Fibroblast of lung (primary cell): ENCODE results near the gene SORT1. TPM values are rescaled to one million over a fixed set of nuclear protein-coding genes. Genes with fewer than 3 reads are reported as not detected.

Experiments used
- DNase-seq, 2 donors: peaks; one replicate each; pipeline versions ENCODE4 v3.0.0 to v3.0.0-alpha.2; 2010; ENCODE audit warnings: low read depth in 2 of 2
- H2AFZ ChIP-seq: 2 replicates; pipeline ENCODE4 v1.5.1; 2012; ENCODE audit warnings: low read length, control low read depth, inconsistent platforms
- H3K27ac ChIP-seq: 2 replicates; pipeline ENCODE4 v1.5.1; 2011; ENCODE audit warnings: low read length, control low read depth; ENCODE audit not compliant: insufficient read depth
- H3K27me3 ChIP-seq: 2 replicates; pipeline ENCODE4 v1.5.1; 2011; ENCODE audit warnings: mild to moderate bottlenecking, low read length; ENCODE audit not compliant: control insufficient read depth, insufficient read depth
- H3K36me3 ChIP-seq: 2 replicates; pipeline ENCODE4 v1.5.1; 2011; ENCODE audit warnings: low read length; ENCODE audit not compliant: control insufficient read depth, insufficient read depth
- H3K4me1 ChIP-seq: 2 replicates; pipeline ENCODE4 v1.5.1; 2011; ENCODE audit warnings: low read length; ENCODE audit not compliant: control insufficient read depth, insufficient read depth; ENCODE audit errors: extremely low read depth
- H3K4me2 ChIP-seq: 2 replicates; pipeline ENCODE4 v1.5.1; 2011; ENCODE audit warnings: low read length, control low read depth; ENCODE audit not compliant: insufficient read depth; ENCODE audit errors: extremely low read depth
- H3K4me3 ChIP-seq, 4 experiments: fragments of 200-600 bp in 1 of 4; sonication (generic) in 1 of 4; replicated peaks in 1 of 4; 2 replicates each; pipeline ENCODE4 v1.5.1; 2011 to 2016; ENCODE audit warnings: low read length in 4 of 4, low read depth in 3 of 4, mild to moderate bottlenecking in 3 of 4, control low read depth in 2 of 4, inconsistent platforms in 1 of 4, mixed read lengths in 1 of 4; ENCODE audit not compliant: insufficient read depth in 1 of 4; ENCODE audit errors: control extremely low read depth in 1 of 4
- H3K79me2 ChIP-seq: 2 replicates; pipeline ENCODE4 v1.5.1; 2012; ENCODE audit warnings: mild to moderate bottlenecking, low read length, inconsistent platforms; ENCODE audit not compliant: control insufficient read depth, insufficient read depth
- H3K9ac ChIP-seq: 2 replicates; pipeline ENCODE4 v1.5.1; 2011; ENCODE audit warnings: mild to moderate bottlenecking, low read length, control low read depth; ENCODE audit not compliant: insufficient read depth
- H3K9me3 ChIP-seq: 2 replicates; pipeline ENCODE4 v1.5.1; 2012; ENCODE audit warnings: low read depth, low read length; ENCODE audit not compliant: control insufficient read depth, insufficient read depth
- H4K20me1 ChIP-seq: 2 replicates; pipeline ENCODE4 v1.5.1; 2011; ENCODE audit warnings: low read length; ENCODE audit not compliant: control insufficient read depth, insufficient read depth; ENCODE audit errors: extremely low read depth
- CTCF ChIP-seq, 2 donors: IDR thresholded peaks in 1 of 2; conservative IDR thresholded peaks in 1 of 2; 1 replicate in 1 of 2; 2 replicates in 1 of 2; pipeline ENCODE4 v1.5.1; 2011 to 2012; ENCODE audit warnings: low read length in 2 of 2, control low read depth in 1 of 2, inconsistent platforms in 1 of 2, low read depth in 1 of 2, mild to moderate bottlenecking in 1 of 2
- EZH2 ChIP-seq: IDR thresholded peaks from 2 replicates; pipeline ENCODE4 v1.5.1; 2012; ENCODE audit warnings: low read length, control low read depth, mild to moderate bottlenecking; ENCODE audit errors: missing control alignments
- polyA plus RNA-seq, 2 donors: library from polyadenylated mRNA; depleted of rRNA in 1 of 2; stranded (reverse) in 1 of 2; unstranded in 1 of 2; fragments of >200 nt; gene quantifications; 2 replicates each; pipeline ENCODE4 v1.2.1, GENCODE V29; 2011 to 2012; ENCODE audit warnings: missing spikeins in 1 of 2
- total RNA-seq: library from RNA; depleted of rRNA; stranded (reverse); fragments of >200 nt; gene quantifications from 2 replicates; pipeline ENCODE4 v1.2.1, GENCODE V29; 2014

The SORT1 gene
- total and polyA plus RNA-seq, 2 donors (not counting 1 experiment from before 2014, with no cell fraction given) = 27.5 to 37.5 TPM

DNA sequence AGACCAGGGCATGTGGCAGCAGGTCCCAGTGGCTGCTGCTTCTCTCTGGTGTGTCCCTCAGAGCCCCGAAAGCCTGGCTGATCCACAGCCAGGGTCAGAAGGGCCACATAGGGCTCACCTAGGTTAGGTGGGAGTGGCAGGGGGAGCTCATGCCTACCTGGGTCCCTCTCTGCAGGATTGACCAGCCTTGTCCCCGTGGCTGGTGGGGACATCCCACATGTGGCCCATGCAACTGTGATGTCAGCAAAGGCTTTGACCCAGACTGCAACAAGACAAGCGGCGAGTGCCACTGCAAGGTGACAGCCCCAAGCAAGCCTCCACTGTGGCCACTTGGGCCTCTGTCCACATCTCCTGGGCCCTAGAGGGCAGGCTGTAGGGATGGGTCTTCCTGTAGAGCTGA, 132.7 kb downstream of the SORT1 start:
- no peaks in the 10 kb centered on the region for H3K79me2 ChIP-seq
- no peaks in the 10 kb centered on the region for H3K27me3 ChIP-seq
- H3K27ac ChIP-seq = no peak overlapping the region
- DNase-seq = no peak
- H3K9ac ChIP-seq = no peak overlapping the region
- no peak overlapping the region for H2AFZ ChIP-seq
- H3K9me3 ChIP-seq = no peaks in the 10 kb centered on the region
- no peaks in the 10 kb centered on the region for H3K36me3 ChIP-seq
- H3K4me1 ChIP-seq = no peaks in the 10 kb centered on the region
- H4K20me1 ChIP-seq = no peaks in the 10 kb centered on the region
- H3K4me3 ChIP-seq = no peak overlapping the region
- no peak overlapping the region for H3K4me2 ChIP-seq
- TF ChIP-seq EZH2 (no peak), CTCF (conservative IDR thresholded peaks at IDR 0.05 in 1 of 2, IDR thresholded peaks at IDR 0.05 in 1 of 2; ENCODE audit: low read depth in 1 of 2, low read length in 2 of 2) (no peak)

DNA sequence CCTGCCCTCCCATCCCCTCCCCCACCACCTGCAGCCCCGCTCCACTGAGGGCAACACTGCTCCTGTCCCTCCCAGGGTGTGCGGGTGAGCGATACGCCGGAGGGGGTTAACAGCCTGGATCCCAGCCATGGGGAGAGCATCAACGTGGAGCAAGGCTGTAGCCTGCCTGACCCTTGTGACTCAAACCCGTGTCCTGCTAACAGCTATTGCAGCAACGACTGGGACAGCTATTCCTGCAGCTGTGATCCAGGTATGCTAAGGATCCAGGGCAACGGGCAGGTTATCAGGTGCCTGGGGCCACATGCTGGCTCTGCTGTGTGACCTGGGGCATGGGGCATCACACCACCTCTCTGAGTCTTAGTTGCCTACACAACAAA, 133.4 kb downstream of the SORT1 start:
- no peaks in the 10 kb centered on the region for H3K27me3 ChIP-seq
- no peaks in the 10 kb centered on the region for H3K79me2 ChIP-seq
- H3K9ac ChIP-seq = no peak overlapping the region
- no peaks in the 10 kb centered on the region for H3K36me3 ChIP-seq
- no peak overlapping the region for H3K4me3 ChIP-seq
- H3K27ac ChIP-seq = no peak overlapping the region
- H3K4me1 ChIP-seq = no peaks in the 10 kb centered on the region
- H4K20me1 ChIP-seq = no peaks in the 10 kb centered on the region
- no peak overlapping the region for H3K4me2 ChIP-seq
- H3K9me3 ChIP-seq = no peaks in the 10 kb centered on the region
- no peak for TF ChIP-seq EZH2
- no peak for TF ChIP-seq CTCF (conservative IDR thresholded peaks at IDR 0.05 in 1 of 2, IDR thresholded peaks at IDR 0.05 in 1 of 2; ENCODE audit: low read depth in 1 of 2, low read length in 2 of 2)
- H2AFZ ChIP-seq = no peak overlapping the region
- DNase-seq = no peak

- Histone ChIP-seq H3K79me2 (no peaks in the 10 kb centered on the region), H2AFZ (no peak overlapping the region), H3K4me2 (no peak overlapping the region), H3K36me3 (no peaks in the 10 kb centered on the region), H3K4me3 (no peak overlapping the region), H3K9me3 (no peaks in the 10 kb centered on the region), H4K20me1 (no peaks in the 10 kb centered on the region), H3K9ac (no peak overlapping the region), H3K4me1 (no peaks in the 10 kb centered on the region), H3K27me3 (no peaks in the 10 kb centered on the region), H3K27ac (no peak overlapping the region)
- peak; percentile 71 to 89 for DNase-seq
- TF ChIP-seq EZH2 (no peak), CTCF (conservative IDR thresholded peaks at IDR 0.05 in 1 of 2, IDR thresholded peaks at IDR 0.05 in 1 of 2; ENCODE audit: low read depth in 1 of 2, low read length in 2 of 2) (peak; percentile 90 to 93)
Observed at GRCh38 chr1:109263597-109264378, 133.9 kb downstream of the SORT1 start.
